MG63 (cell line): ENCODE results near the gene UPP1. TPM values are rescaled to one million over a fixed set of nuclear protein-coding genes. Genes with fewer than 3 reads are reported as not detected.
"Not testable (repeated sequence)": the region's sequence is repeated elsewhere in the genome, so short reads cannot be mapped to it uniquely, and the experiment has no call there.

Experiments used
- DNase-seq: peaks from one replicate; pipeline ENCODE4 v3.0.0-alpha.2; 2020
- H3K27me3 ChIP-seq: fragments of 250-450 bp; sonication (Bioruptor Pico); 2 replicates; pipeline ENCODE4 v1.5.1; 2020; ENCODE audit warnings: mild to moderate bottlenecking, moderate library complexity
- H3K36me3 ChIP-seq: fragments of 250-450 bp; sonication (Bioruptor Pico); 2 replicates; pipeline ENCODE4 v1.5.1; 2020; ENCODE audit warnings: mild to moderate bottlenecking, moderate library complexity
- H3K4me3 ChIP-seq: fragments of 250-450 bp; sonication (Bioruptor Pico); 2 replicates; pipeline ENCODE4 v1.5.1; 2020; ENCODE audit warnings: mild to moderate bottlenecking, moderate library complexity
- H3K9me3 ChIP-seq: fragments of 250-450 bp; sonication (Bioruptor Pico); 2 replicates; pipeline ENCODE4 v1.5.1; 2020; ENCODE audit warnings: mild to moderate bottlenecking, moderate library complexity
- total RNA-seq: library from RNA; depleted of rRNA; stranded (reverse); fragments of >200 nt; shearing (Covaris generic); gene quantifications from 2 replicates; pipeline ENCODE4 v1.2.3, GENCODE V29; 2014; ENCODE audit warnings: low replicate concordance

Gene UPP1
- total RNA-seq, 1 experiment from 2014 or later, result 6.2 TPM

- Histone ChIP-seq H3K9me3 (no peaks in the 10 kb centered on the region; the same call in 1 of the 2 replicates), H3K4me3 (no peak overlapping the region), H3K36me3 (no peaks in the 10 kb centered on the region), H3K27me3 (no peaks in the 10 kb centered on the region)
- DNase-seq, result no peak
Measured at GRCh38 chr7:48078470-48078869, 10.6 kb upstream of the UPP1 start.

GRCh38 chr7:48082378-48082777, 6.7 kb upstream of the UPP1 start:
- not testable (repeated sequence) for DNase-seq, H3K36me3 ChIP-seq, H3K9me3 ChIP-seq, H3K27me3 ChIP-seq, H3K4me3 ChIP-seq

DNA sequence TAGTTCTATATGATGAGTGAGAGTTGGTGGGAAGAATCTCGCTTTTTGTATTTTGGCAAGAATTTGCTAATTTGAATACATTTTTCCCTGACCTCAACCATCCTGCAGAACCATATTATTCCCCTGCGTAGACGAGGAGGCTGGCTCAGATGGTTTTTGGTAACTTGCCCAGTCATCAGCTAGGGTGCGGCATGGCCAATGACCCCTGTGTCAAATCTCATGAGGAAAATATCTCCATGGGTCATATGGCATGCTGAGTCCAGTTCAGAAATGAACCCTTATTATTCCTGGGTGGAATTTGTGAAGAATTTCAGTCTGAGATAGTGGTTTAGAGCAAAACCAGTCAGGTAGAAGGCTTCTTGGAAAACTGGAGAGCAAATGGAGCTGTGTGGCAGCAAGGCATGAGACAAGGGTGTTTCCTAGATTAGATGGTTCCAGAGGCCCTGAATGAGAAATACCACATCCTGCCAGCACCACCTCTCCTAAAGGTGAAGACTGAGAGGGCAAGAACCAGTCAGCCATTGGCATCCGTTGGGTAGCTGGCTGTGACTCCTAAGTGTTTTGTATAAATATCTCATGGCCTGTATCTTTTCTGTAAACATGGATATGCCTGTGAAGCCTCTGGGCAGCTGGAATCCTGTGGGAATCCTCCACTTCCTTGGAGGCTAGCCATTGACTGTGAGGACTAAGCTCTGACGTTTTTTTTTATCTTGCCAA, 5.8 kb upstream of the UPP1 start:
- H3K36me3 ChIP-seq, result no peaks in the 10 kb centered on the region
- no peaks in the 10 kb centered on the region; the same call in 1 of the 2 replicates for H3K9me3 ChIP-seq
- DNase-seq, result peak; percentile 89
- H3K4me3 ChIP-seq, result no peak overlapping the region
- no peaks in the 10 kb centered on the region for H3K27me3 ChIP-seq

GRCh38 chr7:48084727-48085432, 4.2 kb upstream of the UPP1 start:
- Histone ChIP-seq H3K4me3 (no peak overlapping the region), H3K9me3 (no peaks in the 10 kb centered on the region), H3K27me3 (no peaks in the 10 kb centered on the region), H3K36me3 (no peaks in the 10 kb centered on the region)
- DNase-seq, result peak; percentile 96

GRCh38 chr7:48085433-48085791, 3.7 kb upstream of the UPP1 start:
- H3K36me3 ChIP-seq, result no peaks in the 10 kb centered on the region
- no peak overlapping the region for H3K4me3 ChIP-seq
- H3K27me3 ChIP-seq, result no peaks in the 10 kb centered on the region
- no peak for DNase-seq
- H3K9me3 ChIP-seq, result no peaks in the 10 kb centered on the region

- no peaks in the 10 kb centered on the region for H3K27me3 ChIP-seq
- H3K4me3 ChIP-seq, result no peak overlapping the region
- H3K9me3 ChIP-seq, result no peaks in the 10 kb centered on the region
- DNase-seq, result no peak
- H3K36me3 ChIP-seq, result no peaks in the 10 kb centered on the region
Measured at GRCh38 chr7:48085942-48086341, 3.1 kb upstream of the UPP1 start.

DNA sequence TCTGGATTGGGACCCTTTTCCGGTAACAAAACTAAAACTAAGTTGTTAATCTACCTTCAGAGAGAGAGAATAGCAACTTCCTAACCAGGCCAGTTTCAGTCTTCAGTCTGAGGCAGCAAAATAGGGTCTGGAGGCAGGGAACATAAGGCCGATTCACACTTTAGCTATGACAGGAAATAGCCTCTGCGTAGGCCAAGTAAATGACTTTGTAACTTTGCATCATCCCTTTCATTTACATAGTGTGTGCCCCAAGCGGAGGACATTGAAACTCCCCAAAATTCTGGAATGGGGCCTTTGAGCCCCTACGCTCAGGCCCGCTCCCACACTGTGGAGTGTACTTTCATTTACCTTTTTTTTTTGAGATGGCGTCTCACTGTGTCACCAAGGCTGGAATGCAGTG, 1.7 kb upstream of the UPP1 start:
- Histone ChIP-seq H3K36me3 (no peaks in the 10 kb centered on the region), H3K4me3 (no peak overlapping the region), H3K27me3 (no peaks in the 10 kb centered on the region), H3K9me3 (no peaks in the 10 kb centered on the region)
- DNase-seq, result peak; percentile 18

- Histone ChIP-seq H3K9me3 (no peaks in the 10 kb centered on the region), H3K36me3 (no peaks in the 10 kb centered on the region), H3K4me3 (peak overlapping the region; percentile 51), H3K27me3 (no peaks in the 10 kb centered on the region)
- DNase-seq, result peak; percentile 89
Measured at GRCh38 chr7:48088559-48089045, 463 bp upstream of the UPP1 start.

DNA sequence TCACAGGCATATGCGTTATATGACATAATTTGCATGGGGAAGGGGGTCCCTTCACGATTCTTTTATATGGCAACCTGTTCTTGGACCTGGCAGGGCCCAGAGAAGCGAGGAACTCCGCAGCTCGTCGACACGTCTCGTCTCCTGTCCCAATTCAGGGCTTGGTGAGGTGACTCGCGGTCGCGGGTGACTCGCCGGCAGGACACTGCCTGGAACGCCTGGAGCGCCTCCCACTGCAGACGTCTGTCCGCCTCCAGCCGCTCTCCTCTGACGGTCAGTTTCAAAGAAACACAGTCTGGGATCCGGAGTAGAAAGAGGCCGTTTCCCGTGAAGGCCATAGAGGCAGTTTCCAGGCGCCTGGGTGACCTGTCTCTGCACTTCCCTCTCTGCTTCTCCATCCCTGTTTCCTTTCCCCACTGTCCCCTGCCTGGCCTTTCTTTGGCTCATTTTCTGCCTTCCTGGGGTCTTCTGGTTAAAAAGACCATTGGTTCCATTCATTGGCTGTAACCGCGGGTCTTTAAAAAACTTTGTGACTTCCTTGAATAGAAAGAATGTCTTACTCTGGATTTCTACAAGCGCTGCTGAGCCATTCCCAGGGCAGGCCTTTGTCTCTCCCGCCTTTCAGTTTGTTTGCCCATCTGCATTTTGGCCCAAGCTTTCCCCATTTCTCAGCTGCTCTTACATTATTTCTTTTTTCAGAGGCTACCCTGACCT, 1.2 kb downstream of the UPP1 start:
- DNase-seq, result no peak
- H3K4me3 ChIP-seq, result no peak overlapping the region
- H3K9me3 ChIP-seq, result no peaks in the 10 kb centered on the region
- no peaks in the 10 kb centered on the region for H3K27me3 ChIP-seq
- H3K36me3 ChIP-seq, result no peaks in the 10 kb centered on the region

DNA sequence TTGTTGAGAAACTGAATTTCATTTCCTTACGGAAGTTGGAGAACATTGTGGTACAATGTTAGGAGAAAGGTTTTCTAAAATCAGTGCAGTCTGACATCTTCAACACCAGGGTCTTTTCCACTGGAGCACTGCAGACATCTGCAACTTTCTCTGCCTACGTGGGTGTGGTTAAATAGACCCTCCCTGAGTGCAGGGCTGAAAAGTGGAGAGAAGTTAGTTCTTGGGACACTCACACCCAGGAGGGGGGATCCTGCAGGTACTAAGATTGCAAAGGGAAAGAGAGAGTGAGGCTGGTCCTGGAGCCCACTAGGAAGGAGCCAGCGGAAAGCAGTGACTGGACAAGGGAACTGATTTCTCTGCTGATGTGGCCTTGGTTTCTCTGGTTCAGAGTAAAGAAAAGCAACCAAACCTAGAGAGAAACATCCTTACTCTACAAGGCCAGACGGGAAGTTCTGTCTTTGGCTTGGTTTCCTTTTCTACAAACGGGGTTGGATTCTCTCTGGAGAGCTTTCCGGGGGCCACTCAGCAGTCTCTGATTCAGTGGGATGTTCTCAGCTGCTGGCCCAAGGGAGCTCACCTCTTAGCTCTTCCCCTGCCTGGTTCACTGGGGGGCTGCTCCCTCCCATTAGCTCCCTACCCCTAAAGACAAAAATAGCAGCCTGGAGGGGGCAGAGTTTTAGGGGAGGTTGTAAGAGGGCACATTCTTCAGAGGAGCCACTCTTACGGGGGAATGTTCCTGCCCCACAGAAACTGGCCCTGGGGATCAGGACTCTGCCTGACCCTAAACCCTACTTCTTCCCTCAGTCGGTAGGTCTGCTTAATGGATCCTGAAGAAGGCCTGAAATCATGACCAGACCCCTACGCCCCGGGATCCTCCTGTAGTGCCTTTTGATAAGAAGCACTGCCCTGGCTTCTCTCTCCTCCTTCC, 2.7 kb downstream of the UPP1 start:
- no peaks in the 10 kb centered on the region for H3K36me3 ChIP-seq
- no peaks in the 10 kb centered on the region for H3K9me3 ChIP-seq
- no peaks in the 10 kb centered on the region for H3K27me3 ChIP-seq
- no peak for DNase-seq
- H3K4me3 ChIP-seq, result no peak overlapping the region

DNA sequence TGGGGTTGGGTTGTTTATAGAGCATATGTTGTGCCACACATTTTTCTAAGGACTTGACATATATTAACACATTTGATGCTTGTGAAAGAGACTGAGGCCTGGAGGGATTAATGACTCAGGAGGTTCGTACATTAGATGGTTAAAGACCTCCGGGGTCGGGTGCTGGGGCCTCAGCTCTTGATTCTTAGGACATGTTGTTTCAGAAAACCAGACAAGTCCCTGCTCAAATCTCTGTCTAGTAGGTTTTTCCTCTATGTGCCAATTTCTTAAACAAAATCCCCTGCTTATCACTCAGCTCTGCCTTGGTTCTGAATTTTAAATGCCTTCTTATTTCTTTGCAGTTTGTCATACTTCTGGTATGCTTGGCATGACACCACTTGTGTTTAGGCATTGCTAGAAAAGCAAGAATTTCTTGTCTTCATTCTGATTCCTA, 5.8 kb downstream of the UPP1 start:
- Histone ChIP-seq H3K4me3 (no peak overlapping the region), H3K36me3 (no peaks in the 10 kb centered on the region), H3K9me3 (no peaks in the 10 kb centered on the region), H3K27me3 (no peaks in the 10 kb centered on the region)
- no peak for DNase-seq

DNA sequence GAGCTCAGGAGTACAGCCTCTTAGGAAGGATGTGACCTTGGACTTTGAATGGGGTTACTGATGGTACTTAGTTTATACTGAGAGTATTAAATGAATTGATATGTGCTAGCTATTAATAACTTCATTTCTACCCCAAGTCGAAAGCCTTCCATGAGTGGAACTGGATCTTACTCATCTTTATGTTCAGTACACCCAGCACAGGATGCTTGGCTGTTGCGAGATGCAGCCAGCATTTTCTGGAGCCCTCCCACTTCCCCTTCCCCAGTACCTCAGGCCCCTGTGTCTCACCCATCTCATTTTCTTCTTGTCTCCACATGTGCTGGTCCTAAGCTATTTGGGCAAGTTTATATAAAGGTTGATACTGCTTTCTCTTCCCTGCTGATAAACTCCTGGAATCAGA, 7.2 kb downstream of the UPP1 start:
- Histone ChIP-seq H3K9me3 (no peaks in the 10 kb centered on the region), H3K36me3 (no peaks in the 10 kb centered on the region), H3K27me3 (no peaks in the 10 kb centered on the region), H3K4me3 (no peak overlapping the region)
- DNase-seq, result no peak

- Histone ChIP-seq H3K4me3 (no peak overlapping the region), H3K27me3 (no peaks in the 10 kb centered on the region), H3K9me3 (no peaks in the 10 kb centered on the region), H3K36me3 (no peaks in the 10 kb centered on the region)
- no peak for DNase-seq
Measured at GRCh38 chr7:48097521-48098231, 8.6 kb downstream of the UPP1 start.

DNA sequence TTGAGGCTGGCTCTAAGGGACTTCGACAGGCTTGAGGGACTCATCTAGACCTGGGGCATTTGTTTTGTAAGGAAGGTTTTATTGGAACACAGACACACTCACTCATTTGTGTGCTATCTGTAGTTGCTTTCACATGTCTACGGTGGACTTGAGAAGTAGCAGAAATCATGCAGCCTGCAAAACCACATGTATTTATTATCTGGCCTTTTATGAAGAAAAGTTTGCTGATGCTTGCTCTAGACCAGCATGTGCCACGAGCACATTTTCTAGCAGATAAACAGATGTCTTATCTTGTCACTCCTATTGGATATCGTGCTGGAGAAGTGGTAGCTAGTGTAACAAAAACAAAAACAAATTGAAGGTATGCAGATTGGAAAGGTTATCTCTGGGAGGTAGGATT, 9.8 kb downstream of the UPP1 start:
- Histone ChIP-seq H3K4me3 (no peak overlapping the region), H3K36me3 (no peaks in the 10 kb centered on the region), H3K9me3 (no peaks in the 10 kb centered on the region), H3K27me3 (no peaks in the 10 kb centered on the region)
- DNase-seq, result no peak

- no peaks in the 10 kb centered on the region for H3K9me3 ChIP-seq
- DNase-seq, result no peak
- H3K36me3 ChIP-seq, result no peaks in the 10 kb centered on the region
- no peaks in the 10 kb centered on the region for H3K27me3 ChIP-seq
- no peak overlapping the region for H3K4me3 ChIP-seq
Measured at GRCh38 chr7:48099781-48100180, 10.7 kb downstream of the UPP1 start.

DNA sequence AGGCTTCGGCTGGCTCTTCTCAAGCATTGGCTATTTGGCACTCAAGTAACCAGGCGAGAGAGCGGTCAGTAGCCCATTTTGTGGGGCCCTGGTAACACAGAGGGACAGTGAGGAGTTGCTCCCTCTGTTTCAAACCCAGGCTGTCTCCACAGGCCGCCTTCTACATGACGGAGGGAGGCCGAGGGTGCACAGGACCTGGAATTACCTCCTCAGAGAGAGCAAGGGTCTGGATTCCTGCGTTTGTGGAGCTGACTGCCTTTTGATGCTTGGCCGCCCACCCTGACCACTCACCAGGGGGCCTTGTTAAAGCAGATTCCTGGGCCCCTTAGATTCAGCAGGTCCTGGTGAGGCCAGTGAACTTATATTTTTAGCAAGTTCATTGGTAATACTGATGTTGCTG, 12.3 kb downstream of the UPP1 start:
- Histone ChIP-seq H3K9me3 (no peaks in the 10 kb centered on the region), H3K4me3 (no peak overlapping the region), H3K36me3 (no peaks in the 10 kb centered on the region), H3K27me3 (no peaks in the 10 kb centered on the region)
- no peak for DNase-seq
